ENCODE measurements around the gene CCR5AS.

Gene CCR5AS

GRCh38 chr3:46325645-46326300 is 81.1 kb downstream of the CCR5AS start:
- Histone ChIP-seq H3K36me3 (no peaks in the 10 kb centered on the region), H3K27me3 (no peaks in the 10 kb centered on the region), H3K27ac (no peak overlapping the region), H3K4me3 (no peak overlapping the region), H3K4me1 (no peaks in the 10 kb centered on the region), H3K9me3 (no peaks in the 10 kb centered on the region)
- intact Hi-C loops (cut with DNase I; ENCODE audit: low total_unique reads): no loop called here
- DNase-seq (no peak), ATAC-seq (no peak)
- in situ Hi-C loops (cut with MboI; ENCODE audit: low sequenced_read_pairs in 4 of 4): no loop called here
- no peak for TF ChIP-seq POLR2A (IDR thresholded peaks at IDR 0.05)

- Histone ChIP-seq H3K27ac (no peak overlapping the region), H3K9me3 (no peaks in the 10 kb centered on the region), H3K36me3 (no peaks in the 10 kb centered on the region), H3K27me3 (no peaks in the 10 kb centered on the region), H3K4me1 (no peaks in the 10 kb centered on the region), H3K4me3 (no peak overlapping the region)
- TF ChIP-seq POLR2A (IDR thresholded peaks at IDR 0.05) (no peak), CTCF (IDR thresholded peaks at IDR 0.05 in 4 of 5, conservative IDR thresholded peaks at IDR 0.05 in 1 of 5) (no peak)
- ATAC-seq: no peak
- in situ Hi-C loops (cut with MboI; ENCODE audit: low sequenced_read_pairs in 4 of 4): no loop called here
- DNase-seq: no peak
- intact Hi-C loops (cut with DNase I; ENCODE audit: low total_unique reads): no loop called here
Measured at GRCh38 chr3:46324036-46324435, 82.8 kb downstream of the CCR5AS start.

GRCh38 chr3:46321461-46322104 is 85.3 kb downstream of the CCR5AS start:
- no peaks in the 10 kb centered on the region for H3K36me3 ChIP-seq
- no peaks in the 10 kb centered on the region for H3K9me3 ChIP-seq
- DNase-seq (no peak), ATAC-seq (no peak)
- no peak overlapping the region for H3K4me3 ChIP-seq
- intact Hi-C loops (cut with DNase I; ENCODE audit: low total_unique reads): no loop called here
- TF ChIP-seq CTCF (IDR thresholded peaks at IDR 0.05 in 4 of 5, conservative IDR thresholded peaks at IDR 0.05 in 1 of 5) (no peak), POLR2A (IDR thresholded peaks at IDR 0.05) (no peak)
- no peak overlapping the region for H3K27ac ChIP-seq
- no peaks in the 10 kb centered on the region for H3K4me1 ChIP-seq
- no peaks in the 10 kb centered on the region for H3K27me3 ChIP-seq
- in situ Hi-C loops (cut with MboI; ENCODE audit: low sequenced_read_pairs in 4 of 4): no loop called here

- ATAC-seq (no peak), DNase-seq (no peak)
- no peaks in the 10 kb centered on the region for H3K27me3 ChIP-seq
- no peaks in the 10 kb centered on the region for H3K4me1 ChIP-seq
- in situ Hi-C loops (cut with MboI; ENCODE audit: low sequenced_read_pairs in 4 of 4) (no loop called here), intact Hi-C loops (cut with DNase I; ENCODE audit: low total_unique reads) (no loop called here)
- no peak for TF ChIP-seq CTCF (IDR thresholded peaks at IDR 0.05 in 4 of 5, conservative IDR thresholded peaks at IDR 0.05 in 1 of 5)
- no peak for TF ChIP-seq POLR2A (IDR thresholded peaks at IDR 0.05)
- H3K36me3 ChIP-seq: no peaks in the 10 kb centered on the region
- no peak overlapping the region for H3K4me3 ChIP-seq
- H3K9me3 ChIP-seq: no peaks in the 10 kb centered on the region
- no peak overlapping the region for H3K27ac ChIP-seq
Measured at GRCh38 chr3:46318207-46318927, 88.5 kb downstream of the CCR5AS start.

GRCh38 chr3:46316206-46316605 is 90.7 kb downstream of the CCR5AS start:
- H3K4me3 ChIP-seq: no peak overlapping the region
- intact Hi-C loops (cut with DNase I; ENCODE audit: low total_unique reads): no loop called here
- H3K9me3 ChIP-seq: no peaks in the 10 kb centered on the region
- in situ Hi-C loops (cut with MboI; ENCODE audit: low sequenced_read_pairs in 4 of 4): no loop called here
- H3K4me1 ChIP-seq: no peaks in the 10 kb centered on the region
- TF ChIP-seq CTCF (IDR thresholded peaks at IDR 0.05 in 4 of 5, conservative IDR thresholded peaks at IDR 0.05 in 1 of 5) (no peak), POLR2A (IDR thresholded peaks at IDR 0.05) (no peak)
- no peaks in the 10 kb centered on the region for H3K27me3 ChIP-seq
- ATAC-seq (no peak), DNase-seq (no peak)
- no peaks in the 10 kb centered on the region for H3K36me3 ChIP-seq
- H3K27ac ChIP-seq: no peak overlapping the region
